SK-N-SH (cell line): Measurements from ENCODE around the gene PRPF6. TPM values are rescaled to one million over a fixed set of nuclear protein-coding genes. Genes with fewer than 3 reads are reported as not detected.

ENCODE experiments used
- CTCF ChIA-PET: fragments of 300-600, 350-600 bp; formaldehyde crosslinking; extraction: SDS; loops from one replicate; lab custom pipeline; 2021; lab: Yijun Ruan, JAX
- POLR2A ChIA-PET: fragments of 350-600 bp; sonication (Branson Sonifier 250); formaldehyde crosslinking; extraction: SDS; loops from one replicate; lab custom pipeline; 2020; ENCODE audit warnings: antibody characterized with exemption, inconsistent platforms; lab: Yijun Ruan, JAX
- DNase-seq: peaks from one replicate; pipeline ENCODE4 v3.0.0; 2012
- H2AFZ ChIP-seq: fragments of 200-600 bp; sonication (generic); 2 replicates; pipeline ENCODE4 v1.8.1; 2016; ENCODE audit warnings: antibody characterized with exemption, mild to moderate bottlenecking, low read depth
- H3F3A ChIP-seq: fragments of 200-600 bp; sonication (generic); replicated peaks from 2 replicates; pipeline ENCODE3; 2016; ENCODE audit warnings: antibody characterized with exemption, mild to moderate bottlenecking; ENCODE audit not compliant: insufficient read depth
- H3K27ac ChIP-seq, 2 experiments: fragments of 200-500 bp in 1 of 2; fragments of 200-600 bp in 1 of 2; sonication (Bioruptor generic) in 1 of 2; sonication (generic), shearing (Covaris generic) in 1 of 2; 2 replicates each; pipeline versions ENCODE4 v1.5.1 to v1.6.1; 2014 to 2016; ENCODE audit warnings: low read depth in 2 of 2, inconsistent platforms in 1 of 2, low read length in 1 of 2, mild to moderate bottlenecking in 1 of 2, mixed read lengths in 1 of 2
- H3K27me3 ChIP-seq: fragments of 200-600 bp; sonication (generic), shearing (Covaris generic); 2 replicates; pipeline ENCODE4 v1.6.1; 2016; ENCODE audit warnings: mixed run types; ENCODE audit not compliant: insufficient read depth
- H3K36me3 ChIP-seq, 2 experiments: fragments of 200-500 bp in 1 of 2; fragments of 200-600 bp in 1 of 2; sonication (Bioruptor generic) in 1 of 2; sonication (generic) in 1 of 2; replicated peaks in 1 of 2; 2 replicates each; pipeline versions ENCODE3 to v1.5.1; 2014 to 2016; ENCODE audit warnings: low read length in 1 of 2, mild to moderate bottlenecking in 1 of 2; ENCODE audit not compliant: insufficient read depth in 2 of 2, control insufficient read depth in 1 of 2
- H3K4me1 ChIP-seq, 2 experiments: fragments of 200-500 bp in 1 of 2; fragments of 200-600 bp in 1 of 2; sonication (Bioruptor generic) in 1 of 2; sonication (generic), shearing (Covaris generic) in 1 of 2; 2 replicates each; pipeline versions ENCODE4 v1.5.1 to v1.6.1; 2014 to 2016; ENCODE audit warnings: low read depth in 1 of 2, low read length in 1 of 2, mixed run types in 1 of 2; ENCODE audit not compliant: insufficient read depth in 2 of 2, control insufficient read depth in 1 of 2
- H3K4me2 ChIP-seq: fragments of 200-600 bp; sonication (generic), shearing (Covaris generic); 2 replicates; pipeline ENCODE4 v1.6.1; 2017; ENCODE audit warnings: mixed run types
- H3K4me3 ChIP-seq, 2 experiments: fragments of 200-500 bp in 1 of 2; fragments of 200-600 bp in 1 of 2; sonication (Bioruptor generic) in 1 of 2; sonication (generic), shearing (Covaris generic) in 1 of 2; 2 replicates each; pipeline versions ENCODE4 v1.5.1 to v1.8.1; 2014 to 2016; ENCODE audit warnings: low read depth in 2 of 2, inconsistent platforms in 1 of 2, low read length in 1 of 2, mild to moderate bottlenecking in 1 of 2, mixed read lengths in 1 of 2, moderate library complexity in 1 of 2
- H3K79me2 ChIP-seq: fragments of 200-600 bp; sonication (generic); 2 replicates; pipeline ENCODE4 v1.8.1; 2017; ENCODE audit warnings: mild to moderate bottlenecking; ENCODE audit not compliant: insufficient read depth
- H3K9ac ChIP-seq: fragments of 200-600 bp; sonication (generic); 2 replicates; pipeline ENCODE4 v1.6.1; 2017; ENCODE audit warnings: mixed run types
- H3K9me2 ChIP-seq: fragments of 200-600 bp; sonication (generic); 2 replicates; pipeline ENCODE4 v1.6.1; 2017; ENCODE audit warnings: mixed run types
- H3K9me3 ChIP-seq: fragments of 200-600 bp; sonication (generic); 2 replicates; pipeline ENCODE4 v1.6.1; 2017; ENCODE audit warnings: mixed run types, mild to moderate bottlenecking, moderate library complexity
- H4K20me1 ChIP-seq: fragments of 200-600 bp; sonication (generic); 2 replicates; pipeline ENCODE4 v1.6.1; 2017; ENCODE audit warnings: mild to moderate bottlenecking, mixed run types; ENCODE audit not compliant: insufficient read depth
- ELF1 ChIP-seq: IDR thresholded peaks from 2 replicates; pipeline ENCODE4 v1.4.0; 2012
- EZH2phosphoT487 ChIP-seq: fragments of 200-600 bp; sonication (generic); IDR thresholded peaks from 2 replicates; pipeline ENCODE4 v1.6.1; 2017; ENCODE audit warnings: low read depth, mixed run types, mild to moderate bottlenecking, antibody characterized with exemption, moderate library complexity, borderline replicate concordance
- FOXJ3 ChIP-seq: sonication (generic); formaldehyde crosslinking; IDR thresholded peaks from 2 replicates; pipeline ENCODE4 v1.5.1; 2020; ENCODE audit warnings: mild to moderate bottlenecking, missing genetic modification reagents
- MXI1 ChIP-seq: IDR thresholded peaks from 2 replicates; pipeline ENCODE4 v1.6.1; 2012; ENCODE audit warnings: mild to moderate bottlenecking, low read depth, low read length, improper control_type of control experiment
- NFIC ChIP-seq: IDR thresholded peaks from 2 replicates; pipeline ENCODE4 v1.4.0; 2012; ENCODE audit warnings: borderline replicate concordance
- NRF1 ChIP-seq: IDR thresholded peaks from 2 replicates; pipeline ENCODE4 v1.6.1; 2012; ENCODE audit warnings: low read depth, mild to moderate bottlenecking, low read length
- SIN3A ChIP-seq: IDR thresholded peaks from 2 replicates; pipeline ENCODE4 v1.6.1; 2012; ENCODE audit warnings: low read depth, mild to moderate bottlenecking, low read length, moderate library complexity, borderline replicate concordance
- TAF1 ChIP-seq: IDR thresholded peaks from 2 replicates; pipeline ENCODE4 v1.6.1; 2012; ENCODE audit warnings: low read depth, mild to moderate bottlenecking, low read length, moderate library complexity, borderline replicate concordance
- TEAD4 ChIP-seq: IDR thresholded peaks from 2 replicates; pipeline ENCODE4 v1.4.0; 2012; ENCODE audit warnings: mild to moderate bottlenecking, borderline replicate concordance; ENCODE audit not compliant: insufficient read depth
- WGBS: methylation state at CpG from one replicate; pipeline ENCODE4 v1.1.6; 2017; ENCODE audit warnings: low lambda C conversion rate; 5-methylcytosine and 5-hydroxymethylcytosine counted together
- polyA plus RNA-seq, 3 experiments: library from polyadenylated mRNA; depleted of rRNA; stranded (reverse); fragments of >200 nt; gene quantifications; 2 replicates each; pipeline ENCODE4 v1.2.3, GENCODE V29; 2012
- TF ChIP-seq, protein P1 (sequence below): IDR thresholded peaks from 2 replicates; pipeline ENCODE4; 2012
- TF ChIP-seq, protein P2 (sequence below): fragments of 150-350 bp; IDR thresholded peaks from 2 replicates; pipeline ENCODE4 v1.6.1; 2017; ENCODE audit warnings: antibody characterized with exemption, low read length, low read depth, borderline replicate concordance
- TF ChIP-seq, protein P3 (sequence below): IDR thresholded peaks from 2 replicates; pipeline ENCODE4 v1.4.0; 2012; ENCODE audit warnings: low read depth, borderline replicate concordance

Gene PRPF6
- polyA plus RNA-seq, 1 of the 3 experiments (the other 2 are of a cell fraction): 59.1 TPM

DNA sequence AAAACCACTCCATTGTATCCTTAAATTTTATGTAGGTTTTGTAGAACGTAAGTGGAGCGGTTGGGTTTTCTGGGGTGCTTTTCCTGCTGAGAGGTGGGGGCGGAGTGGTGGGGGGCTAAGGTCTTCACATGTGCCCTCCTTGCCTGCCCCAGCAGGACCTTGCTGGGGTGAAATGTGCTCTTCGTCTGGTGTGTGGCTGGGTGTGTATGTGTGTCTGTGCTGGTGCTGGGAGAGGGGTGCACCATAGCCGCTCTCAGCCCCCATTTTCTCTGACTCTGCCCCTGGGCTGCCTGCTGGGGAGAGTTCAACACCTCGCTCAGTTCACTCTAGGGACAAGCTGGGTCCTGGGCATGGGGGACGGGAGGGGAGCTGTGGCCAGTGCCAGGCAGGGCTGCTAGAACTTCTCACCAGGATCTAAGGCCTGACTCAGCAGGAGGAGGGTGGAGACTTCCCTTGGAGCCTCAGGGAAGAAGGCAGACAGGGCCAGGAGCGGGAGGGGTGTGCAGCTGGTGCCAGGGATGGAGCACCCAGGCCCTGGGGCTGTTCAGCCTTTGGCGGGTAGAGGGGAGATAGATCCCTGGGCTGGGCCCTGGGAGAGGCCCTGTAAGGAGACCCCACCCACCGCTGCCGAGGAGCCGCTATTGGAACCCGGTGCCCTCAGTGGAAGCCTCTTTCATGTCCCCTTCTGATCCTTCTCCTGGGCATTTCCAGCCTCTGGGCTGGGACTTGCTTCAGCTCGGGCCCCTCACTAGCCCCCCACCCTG is 63.7 kb downstream of the PRPF6 start:
- no peak for DNase-seq
- POLR2A ChIA-PET: no interaction called here

DNA sequence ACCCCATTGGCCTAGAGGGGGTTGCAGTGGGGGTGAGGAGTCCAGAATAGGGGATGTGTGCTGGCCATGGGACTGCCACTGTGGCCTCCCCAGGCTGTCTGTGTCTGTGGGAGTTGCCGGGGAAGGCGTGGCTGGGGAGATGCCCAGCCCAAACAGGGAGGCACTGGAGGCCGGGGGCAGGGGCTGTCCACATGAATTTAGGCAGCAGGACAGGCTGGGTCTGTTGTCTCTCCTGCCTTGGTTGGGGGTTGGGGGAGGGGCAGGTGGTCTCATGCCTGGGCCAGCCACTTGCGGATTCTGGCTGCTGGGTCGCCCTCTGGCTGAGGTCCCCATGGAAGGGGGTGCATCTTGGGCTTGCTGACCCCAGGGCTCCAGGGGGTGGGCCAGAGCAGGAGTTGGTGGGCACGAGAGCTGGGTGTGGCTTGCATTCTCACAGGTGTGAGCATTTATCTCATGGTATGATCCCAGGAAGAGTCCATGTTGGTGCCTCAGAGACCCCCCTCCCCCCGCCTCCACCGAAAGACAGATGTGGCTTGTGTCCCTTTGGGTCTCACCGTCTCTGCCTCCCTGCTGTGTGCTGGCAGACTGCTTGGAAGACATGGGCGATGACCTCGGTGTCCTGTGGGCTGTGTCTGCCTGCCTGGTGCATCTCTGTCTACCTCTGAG is 64.5 kb downstream of the PRPF6 start:
- Histone ChIP-seq H3K9ac (no peak overlapping the region), H3K4me1 (peaks cover 0 to 6% of the 10 kb centered on the region in 2 experiments; a peak in 1 of 4 replicates), H3K9me3 (no peaks in the 10 kb centered on the region), H3K4me2 (no peak overlapping the region), H3K27ac (no peak overlapping the region), H3K79me2 (no peaks in the 10 kb centered on the region), H3K36me3 (no peaks in the 10 kb centered on the region), H3K4me3 (no peak overlapping the region), H3K9me2 (no peaks in the 10 kb centered on the region), H3K27me3 (peaks cover 32% of the 10 kb centered on the region), H3F3A (peaks cover 10% of the 10 kb centered on the region), H4K20me1 (no peaks in the 10 kb centered on the region), H2AFZ (no peak overlapping the region)
- POLR2A ChIA-PET: no interaction called here
- CTCF ChIA-PET: interaction anchor here (1.7 to 3.5 kb wide), 3 partner anchors 12 to 34 kb away, joined by 3 to 15 read pairs (median 7); partner anchors contain the start of genes OPRL1 and TCEA2
- WGBS: 61% methylated on average over 5 of the region's 11 CpGs
- TF ChIP-seq NRF1: no peak
- no peak for TF ChIP-seq MXI1
- no peak for TF ChIP-seq ELF1
- TF ChIP-seq FOXJ3: no peak
- no peak for TF ChIP-seq NFIC
- TF ChIP-seq, protein P1, sequence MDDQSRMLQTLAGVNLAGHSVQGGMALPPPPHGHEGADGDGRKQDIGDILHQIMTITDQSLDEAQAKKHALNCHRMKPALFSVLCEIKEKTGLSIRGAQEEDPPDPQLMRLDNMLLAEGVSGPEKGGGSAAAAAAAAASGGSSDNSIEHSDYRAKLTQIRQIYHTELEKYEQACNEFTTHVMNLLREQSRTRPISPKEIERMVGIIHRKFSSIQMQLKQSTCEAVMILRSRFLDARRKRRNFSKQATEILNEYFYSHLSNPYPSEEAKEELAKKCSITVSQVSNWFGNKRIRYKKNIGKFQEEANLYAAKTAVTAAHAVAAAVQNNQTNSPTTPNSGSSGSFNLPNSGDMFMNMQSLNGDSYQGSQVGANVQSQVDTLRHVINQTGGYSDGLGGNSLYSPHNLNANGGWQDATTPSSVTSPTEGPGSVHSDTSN: no peak
- TF ChIP-seq TEAD4: no peak
- DNase-seq: no peak

More for the DNA sequence above, 63.7 kb downstream of the PRPF6 start:
- Histone ChIP-seq H3K27me3 (peaks cover 26% of the 10 kb centered on the region), H3K9me3 (no peaks in the 10 kb centered on the region), H3K36me3 (no peaks in the 10 kb centered on the region), H3K9me2 (no peaks in the 10 kb centered on the region), H3K79me2 (no peaks in the 10 kb centered on the region), H3K9ac (no peak overlapping the region), H3F3A (peaks cover 10% of the 10 kb centered on the region), H3K27ac (no peak overlapping the region), H4K20me1 (no peaks in the 10 kb centered on the region)
- CTCF ChIA-PET: interaction anchor here (1.5 to 3.5 kb wide), 4 partner anchors 13 to 71 kb away, joined by 3 to 15 read pairs (median 6); partner anchors contain the start of genes OPRL1 and TCEA2
- TF ChIP-seq, protein P2, sequence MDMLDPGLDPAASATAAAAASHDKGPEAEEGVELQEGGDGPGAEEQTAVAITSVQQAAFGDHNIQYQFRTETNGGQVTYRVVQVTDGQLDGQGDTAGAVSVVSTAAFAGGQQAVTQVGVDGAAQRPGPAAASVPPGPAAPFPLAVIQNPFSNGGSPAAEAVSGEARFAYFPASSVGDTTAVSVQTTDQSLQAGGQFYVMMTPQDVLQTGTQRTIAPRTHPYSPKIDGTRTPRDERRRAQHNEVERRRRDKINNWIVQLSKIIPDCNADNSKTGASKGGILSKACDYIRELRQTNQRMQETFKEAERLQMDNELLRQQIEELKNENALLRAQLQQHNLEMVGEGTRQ: no peak
- TF ChIP-seq SIN3A (no peak), TAF1 (no peak), EZH2phosphoT487 (no peak)
- TF ChIP-seq, protein P3, sequence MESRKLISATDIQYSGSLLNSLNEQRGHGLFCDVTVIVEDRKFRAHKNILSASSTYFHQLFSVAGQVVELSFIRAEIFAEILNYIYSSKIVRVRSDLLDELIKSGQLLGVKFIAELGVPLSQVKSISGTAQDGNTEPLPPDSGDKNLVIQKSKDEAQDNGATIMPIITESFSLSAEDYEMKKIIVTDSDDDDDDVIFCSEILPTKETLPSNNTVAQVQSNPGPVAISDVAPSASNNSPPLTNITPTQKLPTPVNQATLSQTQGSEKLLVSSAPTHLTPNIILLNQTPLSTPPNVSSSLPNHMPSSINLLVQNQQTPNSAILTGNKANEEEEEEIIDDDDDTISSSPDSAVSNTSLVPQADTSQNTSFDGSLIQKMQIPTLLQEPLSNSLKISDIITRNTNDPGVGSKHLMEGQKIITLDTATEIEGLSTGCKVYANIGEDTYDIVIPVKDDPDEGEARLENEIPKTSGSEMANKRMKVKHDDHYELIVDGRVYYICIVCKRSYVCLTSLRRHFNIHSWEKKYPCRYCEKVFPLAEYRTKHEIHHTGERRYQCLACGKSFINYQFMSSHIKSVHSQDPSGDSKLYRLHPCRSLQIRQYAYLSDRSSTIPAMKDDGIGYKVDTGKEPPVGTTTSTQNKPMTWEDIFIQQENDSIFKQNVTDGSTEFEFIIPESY: no peak
- TF ChIP-seq, all 33 proteins: peak for 0
- WGBS: 47% methylated on average over 9 of the region's 14 CpGs
- Histone ChIP-seq H3K4me2 (peak overlapping the region; percentile 35; the same call in 1 of the 2 replicates), H3K4me3 (no peak overlapping the region), H2AFZ (no peak overlapping the region), H3K4me1 (peaks cover 0 to 7% of the 10 kb centered on the region in 2 experiments; a peak in 1 of 4 replicates)
